HepG2 (cell line): Measurements from ENCODE around the gene NT5C. TPM values are rescaled to one million over a fixed set of nuclear protein-coding genes. Genes with fewer than 3 reads are reported as not detected.
A peak's percentile ranks its signal among the peaks of the same experiment; 100 is the strongest.

Experiments used
- CENPX ChIP-seq: sonication (generic); formaldehyde crosslinking; IDR thresholded peaks from 2 replicates; pipeline ENCODE4 v1.9.0; 2021; ENCODE audit warnings: mild to moderate bottlenecking, missing genetic modification reagents, moderate library complexity
- E2F1 ChIP-seq: sonication (generic); formaldehyde crosslinking; IDR thresholded peaks from 2 replicates; pipeline ENCODE4 v1.5.0; 2020; ENCODE audit warnings: missing genetic modification reagents
- ETV6 ChIP-seq: sonication (generic); formaldehyde crosslinking; conservative IDR thresholded peaks from 2 replicates; pipeline ENCODE4 v1.4.0; 2020; ENCODE audit warnings: missing genetic modification reagents
- HHEX ChIP-seq: IDR thresholded peaks from 2 replicates; pipeline ENCODE4 v1.6.1; 2016; ENCODE audit warnings: control low read depth
- HOXA3 ChIP-seq: sonication (generic); formaldehyde crosslinking; IDR thresholded peaks from 2 replicates; pipeline ENCODE4 v1.5.0; 2020; ENCODE audit warnings: missing genetic modification reagents
- KDM2A ChIP-seq: sonication (generic); formaldehyde crosslinking; IDR thresholded peaks from 2 replicates; pipeline ENCODE4 v1.4.0; 2020; ENCODE audit warnings: low read depth, missing genetic modification reagents, borderline replicate concordance
- PAF1 ChIP-seq: IDR thresholded peaks from 2 replicates; pipeline ENCODE4 v1.6.1; 2016; ENCODE audit warnings: missing genetic modification reagents, missing compliant biosample characterization
- RARG ChIP-seq: sonication (generic); formaldehyde crosslinking; IDR thresholded peaks from 2 replicates; pipeline ENCODE4 v1.4.0; 2020; ENCODE audit warnings: low read depth, mild to moderate bottlenecking, missing genetic modification reagents
- SKIL ChIP-seq: sonication (generic); formaldehyde crosslinking; IDR thresholded peaks from 2 replicates; pipeline ENCODE4 v1.8.0; 2022; ENCODE audit warnings: missing genetic modification reagents, mild to moderate bottlenecking, moderate library complexity, borderline replicate concordance
- XRCC5 ChIP-seq: fragments of 200-400 bp; formaldehyde crosslinking; optimal IDR thresholded peaks from 2 replicates; pipeline ENCODE3; 2017; ENCODE audit warnings: mild to moderate bottlenecking, low read length
- YY1 ChIP-seq: IDR thresholded peaks from 2 replicates; pipeline ENCODE4 v1.6.1; 2011; ENCODE audit warnings: low read length, low read depth, moderate library complexity, mild to moderate bottlenecking; ENCODE audit not compliant: insufficient read depth, insufficient replicate concordance
- ZBTB49 ChIP-seq: sonication (generic); formaldehyde crosslinking; IDR thresholded peaks from 2 replicates; pipeline ENCODE4 v1.4.0; 2020; ENCODE audit warnings: missing genetic modification reagents, borderline replicate concordance
- ZC3H13 ChIP-seq: sonication (generic); formaldehyde crosslinking; IDR thresholded peaks from 2 replicates; pipeline ENCODE4 v1.8.1; 2023; ENCODE audit warnings: mild to moderate bottlenecking, missing genetic modification reagents, moderate library complexity
- ZNF530 ChIP-seq: sonication (generic); formaldehyde crosslinking; IDR thresholded peaks from 2 replicates; pipeline ENCODE4 v1.5.0; 2020; ENCODE audit warnings: low read depth, mild to moderate bottlenecking, missing genetic modification reagents
- ZNF547 ChIP-seq: sonication (generic); formaldehyde crosslinking; IDR thresholded peaks from 2 replicates; pipeline ENCODE4 v1.5.1; 2020; ENCODE audit warnings: mild to moderate bottlenecking, missing genetic modification reagents
- polyA plus RNA-seq, 8 experiments: library from polyadenylated mRNA; depleted of rRNA in 3 of 8; stranded (reverse) in 7 of 8; unstranded in 1 of 8; fragments of >200 nt; fragmentation: Illumina TruSeq in 4 of 8; extraction: Trizol in 4 of 8; gene quantifications; 2 replicates each; pipeline versions ENCODE4 v1.2.1 to v1.2.3, GENCODE V29; 2011 to 2016; ENCODE audit warnings: low read depth in 4 of 8, missing spikeins in 1 of 8, mixed read lengths in 1 of 8; ENCODE audit not compliant: insufficient read depth in 1 of 8
- total RNA-seq, 5 experiments: library from RNA; depleted of rRNA; stranded (reverse); fragments of >200 nt; fragmentation: Illumina TruSeq; extraction: Trizol; gene quantifications; 2 replicates each; pipeline ENCODE4 v1.2.3, GENCODE V29; 2016; ENCODE audit warnings: low read depth in 1 of 5
- TF ChIP-seq, protein P1 (sequence below): sonication (generic); formaldehyde crosslinking; IDR thresholded peaks from 2 replicates; pipeline ENCODE4 v1.4.0; 2020; ENCODE audit warnings: missing genetic modification reagents
- TF ChIP-seq, protein P2 (sequence below): sonication (generic); formaldehyde crosslinking; IDR thresholded peaks from 2 replicates; pipeline ENCODE4 v1.9.0; 2022; ENCODE audit warnings: missing genetic modification reagents, mild to moderate bottlenecking, borderline replicate concordance
- TF ChIP-seq, protein P3 (sequence below): sonication (generic); formaldehyde crosslinking; IDR thresholded peaks from 2 replicates; pipeline ENCODE4 v1.8.1; 2023; ENCODE audit warnings: mild to moderate bottlenecking, moderate library complexity, missing genetic modification reagents

Gene NT5C
- total and polyA plus RNA-seq, 2 of the 13 experiments (the other 11 are each of a cell fraction or from before 2014, with no cell fraction given) = 42.8 to 48.6 TPM

- TF ChIP-seq E2F1 (CRISPR knock-in tag) (no peak), XRCC5 (peak; percentile 58), HHEX (CRISPR knock-in tag) (no peak), HOXA3 (CRISPR knock-in tag) (peak; percentile 46), KDM2A (CRISPR knock-in tag) (peak; percentile 58; the same call in 1 of the 2 replicates), ZNF547 (CRISPR knock-in tag) (no peak), CENPX (CRISPR knock-in tag) (no peak), ZC3H13 (CRISPR knock-in tag) (no peak), ETV6 (CRISPR knock-in tag) (peak; percentile 93; the same call in 1 of the 2 replicates), YY1 (peak; percentile 70), ZNF530 (CRISPR knock-in tag) (no peak), SKIL (CRISPR knock-in tag) (no peak), ZBTB49 (CRISPR knock-in tag) (no peak), PAF1 (no peak), RARG (CRISPR knock-in tag) (no peak)
- TF ChIP-seq, protein P1, sequence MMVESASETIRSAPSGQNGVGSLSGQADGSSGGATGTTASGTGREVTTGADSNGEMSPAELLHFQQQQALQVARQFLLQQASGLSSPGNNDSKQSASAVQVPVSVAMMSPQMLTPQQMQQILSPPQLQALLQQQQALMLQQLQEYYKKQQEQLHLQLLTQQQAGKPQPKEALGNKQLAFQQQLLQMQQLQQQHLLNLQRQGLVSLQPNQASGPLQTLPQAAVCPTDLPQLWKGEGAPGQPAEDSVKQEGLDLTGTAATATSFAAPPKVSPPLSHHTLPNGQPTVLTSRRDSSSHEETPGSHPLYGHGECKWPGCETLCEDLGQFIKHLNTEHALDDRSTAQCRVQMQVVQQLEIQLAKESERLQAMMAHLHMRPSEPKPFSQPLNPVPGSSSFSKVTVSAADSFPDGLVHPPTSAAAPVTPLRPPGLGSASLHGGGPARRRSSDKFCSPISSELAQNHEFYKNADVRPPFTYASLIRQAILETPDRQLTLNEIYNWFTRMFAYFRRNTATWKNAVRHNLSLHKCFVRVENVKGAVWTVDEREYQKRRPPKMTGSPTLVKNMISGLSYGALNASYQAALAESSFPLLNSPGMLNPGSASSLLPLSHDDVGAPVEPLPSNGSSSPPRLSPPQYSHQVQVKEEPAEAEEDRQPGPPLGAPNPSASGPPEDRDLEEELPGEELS (CRISPR knock-in tag) = 0 out of 2 replicates have a peak, but pooled peaks have one; percentile 14
- TF ChIP-seq, protein P2, sequence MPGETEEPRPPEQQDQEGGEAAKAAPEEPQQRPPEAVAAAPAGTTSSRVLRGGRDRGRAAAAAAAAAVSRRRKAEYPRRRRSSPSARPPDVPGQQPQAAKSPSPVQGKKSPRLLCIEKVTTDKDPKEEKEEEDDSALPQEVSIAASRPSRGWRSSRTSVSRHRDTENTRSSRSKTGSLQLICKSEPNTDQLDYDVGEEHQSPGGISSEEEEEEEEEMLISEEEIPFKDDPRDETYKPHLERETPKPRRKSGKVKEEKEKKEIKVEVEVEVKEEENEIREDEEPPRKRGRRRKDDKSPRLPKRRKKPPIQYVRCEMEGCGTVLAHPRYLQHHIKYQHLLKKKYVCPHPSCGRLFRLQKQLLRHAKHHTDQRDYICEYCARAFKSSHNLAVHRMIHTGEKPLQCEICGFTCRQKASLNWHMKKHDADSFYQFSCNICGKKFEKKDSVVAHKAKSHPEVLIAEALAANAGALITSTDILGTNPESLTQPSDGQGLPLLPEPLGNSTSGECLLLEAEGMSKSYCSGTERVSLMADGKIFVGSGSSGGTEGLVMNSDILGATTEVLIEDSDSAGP (CRISPR knock-in tag) = peak; percentile 57; the same call in 1 of the 2 replicates
- TF ChIP-seq, protein P3, sequence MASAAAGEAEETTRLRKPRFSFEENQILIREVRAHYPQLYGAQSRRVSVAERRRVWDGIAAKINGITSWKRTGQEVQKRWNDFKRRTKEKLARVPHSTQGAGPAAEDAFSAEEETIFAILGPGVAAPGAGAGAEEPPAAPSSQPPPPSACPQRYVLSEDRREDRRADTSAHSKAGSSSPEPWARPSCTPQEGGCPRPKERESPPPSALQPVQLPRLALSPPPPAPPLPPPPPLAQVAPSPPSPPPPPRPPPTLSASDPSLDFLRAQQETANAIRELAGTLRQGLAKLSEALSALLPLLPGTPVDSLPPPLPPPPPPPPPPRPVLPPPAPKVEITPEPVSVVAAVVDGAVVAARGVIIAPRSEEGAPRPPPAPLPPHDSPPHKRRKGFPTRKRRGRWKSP (CRISPR knock-in tag) = no peak
These were observed 17.6 kb downstream of the NT5C start (continued) for GRCh38 chr17:75113798-75114551.
